T-helper 1 cell (primary cell): ENCODE measurements around the gene PBLD.
A peak's percentile ranks its signal among the peaks of the same experiment; 100 is the strongest.

Experiments used
- DNase-seq, 5 donors: peaks; one replicate each; pipeline ENCODE4 v3.0.0-alpha.2; 2012 to 2020
- total RNA-seq, 4 donors: gene quantifications; one replicate each; lab custom pipeline; 2026; lab: John Stamatoyannopoulos, UW

PBLD gene
- 0.59 to 8.3 (median 3.3) reads per million in 4 donors for total RNA-seq

DNA sequence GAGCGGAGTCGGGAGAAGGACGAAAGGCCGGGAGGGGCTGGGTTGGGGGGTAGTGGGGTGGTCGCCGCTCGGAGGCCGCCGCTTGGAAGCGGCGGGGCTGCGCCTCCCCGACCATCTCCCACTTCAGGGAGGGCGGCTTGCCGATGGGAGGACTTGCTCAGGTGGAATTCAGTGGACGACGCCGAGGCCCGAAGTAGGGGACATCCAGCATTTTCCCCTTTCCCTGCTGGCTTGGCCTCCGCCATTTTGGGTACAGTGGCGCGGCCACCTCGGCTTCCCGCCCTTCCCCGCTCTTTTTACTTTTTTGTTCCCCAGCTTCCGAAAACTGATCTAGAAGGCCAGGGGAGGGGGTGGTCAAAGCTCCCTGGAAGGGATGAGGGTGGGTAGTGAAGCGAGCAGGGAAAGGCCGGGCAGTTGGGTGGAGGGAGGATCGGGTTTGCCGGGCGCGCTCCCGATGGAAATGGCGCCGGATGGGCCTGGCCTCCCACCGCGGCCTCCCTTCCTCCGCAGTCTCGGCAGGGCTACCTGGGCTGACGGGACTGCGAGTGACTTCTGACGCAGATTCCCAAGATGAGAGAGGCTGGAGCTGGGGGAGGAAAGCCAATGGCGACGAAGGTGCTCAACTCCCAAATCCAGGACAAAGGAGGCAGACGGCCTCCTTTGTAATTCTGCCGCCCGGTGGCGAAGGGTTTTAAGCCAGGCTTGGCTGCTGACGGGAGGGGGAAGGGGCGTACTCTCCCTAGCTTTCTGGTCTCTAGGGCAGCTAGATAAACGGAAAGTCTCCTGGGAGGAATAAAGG, at the start of gene PBLD:
Gene PBLD (minus strand): TSS at position 670 of the 799 bp plus-strand sequence. CDS start 26,084 bp downstream, outside the sequence.
- peak; percentile 30 to 69 (median 51) for DNase-seq

DNA sequence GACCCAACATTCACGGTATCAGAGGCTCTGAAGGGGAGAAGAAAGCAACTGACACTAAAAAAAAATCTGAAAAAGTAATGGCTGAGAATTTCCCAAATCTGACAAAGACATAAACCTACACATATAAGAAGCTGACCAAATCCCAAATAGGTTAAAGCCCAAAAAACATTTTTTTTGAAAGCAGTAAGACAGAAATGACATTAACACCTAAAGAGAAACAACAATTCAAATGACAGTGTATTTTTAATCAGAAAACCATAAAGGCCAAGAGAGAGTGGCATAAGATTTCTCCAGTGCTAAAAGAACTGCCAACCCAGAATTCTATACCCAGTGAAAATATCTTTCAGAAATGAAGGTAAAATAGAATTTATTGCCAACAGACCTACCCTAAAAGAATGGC, 38.9 kb upstream of the PBLD start:
- no peak for DNase-seq

- DNase-seq, result no peak
Observed at GRCh38 chr10:68367121-68367520, 34.4 kb upstream of the PBLD start.

GRCh38 chr10:68366600-68366999, 33.9 kb upstream of the PBLD start:
- DNase-seq, result no peak

DNA sequence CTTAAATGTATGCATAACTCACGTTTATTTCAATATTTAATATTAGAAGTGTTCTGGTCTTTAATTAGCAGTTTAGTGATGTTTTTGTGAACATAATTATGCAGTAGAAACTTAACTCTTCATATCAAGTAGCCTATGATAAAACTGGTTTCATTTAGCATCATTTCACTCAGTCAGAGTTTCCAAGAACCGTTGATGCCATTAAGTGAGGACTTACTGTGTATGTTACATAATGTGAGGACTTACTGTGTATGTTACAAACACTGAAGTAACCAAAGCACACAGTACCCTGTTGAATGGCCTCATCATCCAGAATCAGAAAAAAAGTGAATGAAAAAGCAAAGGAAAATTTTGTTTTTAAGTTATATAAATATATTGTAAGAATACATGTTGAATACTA, 32.9 kb upstream of the PBLD start:
- peak in 1 of 5 donors; percentile 20 for DNase-seq

DNA sequence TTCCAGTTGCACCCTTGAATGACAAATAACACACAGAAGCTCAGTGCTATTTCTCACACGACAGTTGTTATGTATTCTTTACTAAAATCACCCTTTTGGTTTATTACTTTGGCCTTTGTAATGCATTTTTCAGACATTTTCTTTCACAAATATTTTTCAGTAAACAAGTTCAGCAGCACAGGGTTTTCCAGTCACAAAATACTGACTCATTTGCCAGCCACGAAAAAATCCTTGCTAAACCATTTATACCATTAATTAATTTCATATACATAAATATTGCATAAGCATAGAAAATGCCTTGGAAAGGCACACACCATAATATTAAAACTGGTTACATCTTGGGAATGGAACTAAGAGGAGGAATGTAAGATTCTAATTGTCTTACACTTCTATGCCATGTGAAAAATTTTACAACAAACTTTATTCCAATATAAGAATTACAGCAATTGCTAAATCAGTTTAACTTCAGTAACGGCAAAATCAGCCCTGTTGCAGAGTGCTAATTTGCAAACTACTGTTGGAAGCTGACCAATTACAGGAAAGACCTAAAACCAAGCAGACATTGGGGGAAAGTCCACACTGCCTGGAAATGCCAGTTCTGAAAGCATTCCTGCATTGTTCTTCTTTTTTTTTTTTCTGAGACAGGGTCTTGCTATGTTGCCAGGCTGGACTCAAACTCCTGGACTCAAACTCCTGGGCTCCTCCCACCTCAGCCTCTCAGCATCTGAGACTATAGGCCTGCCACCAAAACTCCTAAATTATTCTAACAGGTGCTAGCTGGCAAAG, 31.6 kb upstream of the PBLD start:
- DNase-seq, result no peak

DNA sequence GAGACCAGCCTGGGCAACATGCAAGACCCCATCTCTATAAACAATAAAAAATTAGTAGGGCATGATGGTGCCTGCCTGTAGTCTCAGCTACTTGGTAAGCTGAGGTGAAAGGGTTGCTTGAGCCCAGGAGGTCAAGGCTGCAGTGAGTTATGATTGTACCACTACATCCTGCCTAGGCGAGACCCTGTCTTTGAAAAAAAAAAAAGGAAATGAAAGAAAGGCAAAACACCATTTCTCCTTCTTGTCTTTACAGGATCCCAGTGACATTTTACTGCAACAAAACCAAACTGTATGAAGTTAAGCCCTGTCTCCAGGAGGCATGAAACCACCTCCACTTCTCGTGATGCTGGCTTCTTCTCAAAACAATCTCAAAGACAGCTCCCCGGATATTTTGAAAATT, 29.9 kb upstream of the PBLD start:
- no peak for DNase-seq

DNA sequence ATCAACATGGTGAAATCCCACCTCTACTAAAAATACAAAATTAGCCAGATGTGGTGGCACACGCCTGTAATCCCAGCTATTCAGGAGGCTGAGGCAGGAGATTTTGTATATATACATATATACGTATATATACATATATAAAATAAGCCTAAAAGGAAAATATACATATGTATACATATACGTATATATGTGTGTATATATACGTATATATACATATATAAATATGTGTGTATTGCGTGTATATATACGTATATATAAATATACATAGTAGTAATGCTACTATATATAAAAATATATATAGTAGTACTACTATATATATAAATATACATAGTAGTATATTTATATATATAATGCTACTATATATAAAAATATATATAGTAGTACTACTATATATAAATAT, 26.5 kb upstream of the PBLD start:
- no peak for DNase-seq

DNA sequence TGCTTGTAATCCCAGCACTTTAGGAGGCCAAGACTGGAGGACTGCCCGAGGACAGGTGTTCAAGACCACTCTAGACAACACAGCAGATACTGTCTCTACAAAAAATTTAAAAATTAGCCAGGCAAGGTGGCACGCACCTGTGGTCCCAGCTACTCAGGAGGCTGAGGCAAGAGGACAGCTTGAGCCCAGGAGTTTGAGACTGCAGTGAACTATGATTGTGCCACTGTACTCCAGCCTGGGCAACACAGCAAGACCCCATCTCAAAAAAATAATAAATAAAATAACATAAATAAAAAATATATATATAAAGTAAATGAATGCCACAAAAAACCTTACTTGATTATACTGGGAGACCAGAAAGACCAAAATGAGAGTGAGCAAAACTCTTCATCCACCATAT, 20.8 kb upstream of the PBLD start:
- DNase-seq, result no peak

DNA sequence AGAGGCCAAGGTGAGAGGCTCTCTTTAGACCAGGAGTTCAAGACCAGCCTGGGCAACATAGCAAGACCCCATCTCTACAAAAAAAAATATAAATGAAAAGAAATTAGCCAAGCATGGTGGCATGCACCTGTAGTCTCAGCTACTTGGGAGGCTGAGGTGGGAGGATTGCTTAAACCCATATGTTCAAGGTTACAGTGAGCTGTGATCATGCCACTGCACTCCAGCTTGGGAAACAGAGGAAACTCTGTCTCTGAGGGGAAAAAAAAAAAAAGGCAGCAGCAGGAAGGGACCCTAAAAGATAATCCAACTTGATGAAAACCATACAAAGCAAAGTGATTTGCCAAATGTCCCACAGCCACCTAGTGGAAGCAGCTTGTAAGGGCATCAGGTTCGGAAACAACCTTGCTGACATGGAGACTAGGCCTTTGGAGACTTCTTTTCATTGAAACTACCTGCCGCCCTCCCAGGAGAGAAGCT, 15.6 kb upstream of the PBLD start:
- DNase-seq, result peak in 4 of 5 donors; percentile 22 to 57 (median 30)

DNA sequence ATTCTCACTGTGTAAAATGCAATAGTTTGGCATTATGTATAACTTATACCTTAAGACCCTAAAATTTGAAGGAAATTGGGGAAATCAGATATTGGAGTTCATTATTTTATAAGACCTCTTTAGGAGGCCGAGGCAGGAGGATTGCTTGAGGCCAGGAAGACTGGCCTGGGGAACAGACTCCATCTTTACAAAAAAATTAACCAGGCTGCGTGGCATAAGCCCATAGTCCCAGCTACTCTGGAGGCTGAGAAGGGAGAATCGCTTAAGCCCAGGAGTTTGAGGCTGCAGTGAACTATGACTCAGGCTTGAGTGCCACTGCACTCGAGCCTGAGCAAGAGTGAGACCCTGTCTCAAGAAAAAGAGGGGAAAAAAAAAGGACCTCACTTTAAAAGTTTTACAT, 14.0 kb upstream of the PBLD start:
- no peak for DNase-seq

DNA sequence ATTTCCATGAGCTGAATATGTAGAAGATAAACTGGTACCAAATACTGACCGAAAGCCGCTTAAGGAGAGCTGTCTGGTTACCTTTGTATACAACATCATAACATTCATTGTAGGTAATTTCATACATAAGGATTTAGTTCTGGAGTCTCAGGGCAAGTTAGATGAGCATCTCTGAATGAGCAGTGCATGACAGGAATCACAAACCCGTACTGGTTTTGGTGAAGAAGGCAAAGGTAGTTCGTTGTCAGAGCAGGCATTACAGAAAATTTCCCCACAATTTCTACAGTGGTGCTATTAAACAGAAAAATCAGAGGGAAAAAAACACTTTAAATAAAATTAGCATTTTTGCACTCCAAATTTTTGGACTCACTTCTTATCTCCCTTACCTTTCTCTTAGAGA, 12.9 kb upstream of the PBLD start:
- DNase-seq, result no peak

DNA sequence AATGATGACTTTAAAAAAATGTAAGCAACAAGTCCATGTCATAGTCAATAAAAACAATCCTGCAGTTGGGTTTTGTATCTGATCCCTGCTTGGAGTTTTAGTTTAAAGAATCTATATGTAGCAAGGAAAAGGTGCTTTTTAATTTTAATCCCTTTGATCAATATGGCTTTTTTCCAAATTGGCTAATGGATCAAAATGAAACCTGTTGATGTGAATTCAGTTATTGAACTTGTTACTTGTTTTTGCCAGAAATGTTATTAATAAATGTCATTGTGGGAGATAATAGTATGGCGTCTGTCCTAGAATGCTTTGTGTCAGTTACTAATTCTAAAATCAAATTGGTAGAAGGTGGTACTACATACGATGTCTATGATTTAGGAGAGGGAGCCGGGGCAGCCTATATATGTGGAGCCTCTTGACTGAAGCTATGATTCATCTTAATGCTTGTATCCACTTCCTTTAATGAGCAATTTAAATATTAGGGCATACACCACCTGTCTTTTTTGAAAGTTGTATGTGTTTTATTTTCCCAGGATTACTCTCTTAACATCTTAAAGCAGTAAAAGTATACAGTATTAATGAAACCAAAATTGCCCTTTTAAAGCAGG, 10.3 kb upstream of the PBLD start:
- no peak for DNase-seq

GRCh38 chr10:68340358-68341080, 7.8 kb upstream of the PBLD start:
- no peak for DNase-seq

- DNase-seq, result no peak
Observed at GRCh38 chr10:68336754-68337351, 4.1 kb upstream of the PBLD start.

GRCh38 chr10:68334672-68335467, 2.1 kb upstream of the PBLD start:
- DNase-seq, result no peak

GRCh38 chr10:68333440-68334431, 1.0 kb upstream of the PBLD start:
- DNase-seq, result no peak

DNA sequence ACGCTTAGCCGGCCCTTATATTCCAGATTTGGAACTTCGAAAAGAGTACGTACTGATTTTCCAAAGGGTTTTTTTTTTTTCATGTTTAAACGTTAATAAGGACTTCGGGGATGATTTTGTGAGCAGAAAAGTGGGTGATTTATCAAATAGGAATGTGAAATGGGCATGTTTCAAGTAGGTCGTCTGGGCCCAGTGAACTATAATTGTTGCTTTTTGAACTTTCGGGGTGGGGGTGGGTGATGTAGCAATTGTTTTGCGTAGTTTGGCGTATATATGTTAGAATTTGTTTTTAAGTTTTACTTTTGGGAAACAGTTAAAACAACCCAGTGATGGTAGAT, 299 bp upstream of the PBLD start:
- no peak for DNase-seq

DNA sequence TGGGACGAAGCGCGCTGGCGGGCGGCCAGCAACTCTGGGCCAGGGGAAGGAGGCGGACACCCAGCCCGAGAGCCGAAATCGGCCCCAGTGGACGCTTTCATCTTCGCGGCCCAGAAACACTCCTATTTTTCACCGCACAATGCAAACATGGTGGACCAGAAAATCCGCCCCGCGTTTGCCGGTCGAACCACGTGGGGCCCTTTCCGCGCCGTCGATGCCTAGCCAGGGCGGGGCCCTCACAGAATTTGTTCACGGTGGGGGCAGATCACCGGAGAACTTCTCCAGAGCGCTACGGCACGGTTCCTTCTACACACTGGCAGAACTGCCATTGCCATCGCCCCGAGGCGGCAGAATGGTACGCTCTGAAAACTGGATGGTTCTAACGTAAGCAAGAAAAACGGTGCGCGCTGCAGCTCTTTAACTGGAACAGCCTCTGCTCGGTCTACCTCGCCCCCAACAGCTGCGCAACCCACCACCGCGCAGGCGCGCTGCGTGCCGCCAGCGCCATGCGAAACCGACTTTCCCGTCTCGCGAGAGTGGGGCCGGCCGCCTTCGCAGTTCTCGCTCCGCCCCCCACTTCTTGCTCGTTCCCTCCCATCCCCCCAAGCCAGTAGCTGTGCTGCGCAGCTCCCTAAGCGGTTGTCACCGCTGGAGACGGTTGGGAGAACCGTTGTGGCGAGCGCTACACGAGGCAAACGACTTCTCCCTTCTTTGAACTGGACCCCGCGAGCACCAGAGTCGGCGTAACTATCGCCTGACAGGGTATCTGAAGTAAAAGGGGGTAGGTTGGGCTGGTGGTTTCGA, 1.1 kb downstream of the PBLD start, which contains the start of gene HNRNPH3:
Gene HNRNPH3 (plus strand): TSS at position 610 of the 804 bp plus-strand sequence. CDS start 5,158 bp downstream, outside the sequence.
- peak; percentile 97 to 100 (median 98) for DNase-seq
